Neuronal stem cell (in vitro differentiated cells): Measurements from ENCODE around the gene TAGLN2.

Experiments
- DNase-seq: peaks from one replicate; pipeline ENCODE4 v3.0.0-alpha.2; 2013; ENCODE audit warnings: low spot score
- H2AFZ ChIP-seq: one replicate; pipeline ENCODE4 v1.6.1; 2013; ENCODE audit warnings: mild to moderate bottlenecking, low read length, inconsistent platforms
- H2AK5ac ChIP-seq: 2 replicates; pipeline ENCODE4 v1.6.1; 2013; ENCODE audit warnings: low read depth, mild to moderate bottlenecking, inconsistent platforms, low read length, moderate library complexity, mixed read lengths
- H2BK120ac ChIP-seq: 2 replicates; pipeline ENCODE4 v1.6.1; 2013; ENCODE audit warnings: low read depth, mild to moderate bottlenecking, inconsistent platforms, low read length, moderate library complexity, mixed read lengths
- H2BK12ac ChIP-seq: one replicate; pipeline ENCODE4 v1.6.1; 2013; ENCODE audit warnings: low read length, inconsistent platforms
- H2BK15ac ChIP-seq: 2 replicates; pipeline ENCODE4 v1.6.1; 2013; ENCODE audit warnings: mild to moderate bottlenecking, low read length, inconsistent platforms, mixed read lengths
- H2BK5ac ChIP-seq: one replicate; pipeline ENCODE4 v1.6.1; 2013; ENCODE audit warnings: inconsistent platforms, mild to moderate bottlenecking, low read length, moderate library complexity
- H3K14ac ChIP-seq: one replicate; pipeline ENCODE4 v1.6.1; 2013; ENCODE audit warnings: low read length, inconsistent platforms
- H3K18ac ChIP-seq: 2 replicates; pipeline ENCODE4 v1.6.1; 2013; ENCODE audit warnings: low read length, inconsistent platforms
- H3K23ac ChIP-seq: 2 replicates; pipeline ENCODE4 v1.6.1; 2013; ENCODE audit warnings: low read depth, mild to moderate bottlenecking, mixed read lengths, low read length, inconsistent platforms; ENCODE audit not compliant: poor library complexity
- H3K27ac ChIP-seq: replicated peaks from 3 replicates; pipeline ENCODE4 v1.5.1; 2013; ENCODE audit warnings: low read length, inconsistent platforms
- H3K27me3 ChIP-seq, 3 experiments: 2 replicates each; pipeline ENCODE4 v1.6.1; 2013; ENCODE audit warnings: low read length in 3 of 3, mild to moderate bottlenecking in 2 of 3, inconsistent platforms in 1 of 3, low read depth in 1 of 3, mixed read lengths in 1 of 3, moderate library complexity in 1 of 3; ENCODE audit not compliant: control insufficient read depth in 3 of 3, insufficient read depth in 3 of 3
- H3K36me3 ChIP-seq, 2 donors: replicated peaks in 1 of 2; 2 replicates each; pipeline ENCODE4 v1.6.1; 2013; ENCODE audit warnings: low read length in 2 of 2; ENCODE audit not compliant: control insufficient read depth in 2 of 2, insufficient read depth in 2 of 2
- H3K4ac ChIP-seq: 2 replicates; pipeline ENCODE4 v1.6.1; 2013; ENCODE audit warnings: inconsistent platforms, mild to moderate bottlenecking, low read length, moderate library complexity
- H3K4me1 ChIP-seq, 2 donors: 1 replicate in 1 of 2; 2 replicates in 1 of 2; pipeline ENCODE4 v1.6.1; 2013; ENCODE audit warnings: low read length in 2 of 2, low read depth in 1 of 2; ENCODE audit not compliant: control insufficient read depth in 2 of 2, insufficient read depth in 1 of 2
- H3K4me2 ChIP-seq: one replicate; pipeline ENCODE4 v1.6.1; 2013; ENCODE audit warnings: mild to moderate bottlenecking, low read length, inconsistent platforms; ENCODE audit not compliant: insufficient read depth, poor library complexity, severe bottlenecking
- H3K4me3 ChIP-seq, 2 donors: 2 replicates each; pipeline ENCODE4 v1.5.1; 2013; ENCODE audit warnings: low read length in 2 of 2, mild to moderate bottlenecking in 2 of 2, inconsistent platforms in 1 of 2, moderate library complexity in 1 of 2
- H3K79me1 ChIP-seq: one replicate; pipeline ENCODE4 v1.6.1; 2013; ENCODE audit warnings: low read depth, mild to moderate bottlenecking, inconsistent platforms, low read length, moderate library complexity
- H3K9ac ChIP-seq: one replicate; pipeline ENCODE4 v1.6.1; 2013; ENCODE audit warnings: mild to moderate bottlenecking, low read depth, low read length, inconsistent platforms; ENCODE audit not compliant: poor library complexity
- H3K9me3 ChIP-seq, 2 donors: replicated peaks in 1 of 2; 2 replicates each; pipeline versions ENCODE3 to v1.6.1; 2013; ENCODE audit warnings: low read length in 2 of 2, mild to moderate bottlenecking in 2 of 2, inconsistent platforms in 1 of 2, low read depth in 1 of 2, mixed read lengths in 1 of 2, moderate library complexity in 1 of 2; ENCODE audit not compliant: control insufficient read depth in 2 of 2, insufficient read depth in 1 of 2
- H4K8ac ChIP-seq: one replicate; pipeline ENCODE4 v1.6.1; 2013; ENCODE audit warnings: low read depth, mild to moderate bottlenecking, inconsistent platforms, low read length, moderate library complexity
- H4K91ac ChIP-seq: one replicate; pipeline ENCODE4 v1.6.1; 2013; ENCODE audit warnings: low read length, low read depth, mild to moderate bottlenecking, inconsistent platforms; ENCODE audit not compliant: poor library complexity
- WGBS, 2 donors: extraction: QIAGEN DNeasy Blood & Tissue Kit; methylation state at CpG; one replicate each; pipeline ENCODE4 v1.1.7; 2013; ENCODE audit warnings: missing lambda C conversion rate in 2 of 2, mixed read lengths in 1 of 2; ENCODE audit not compliant: insufficient read length in 2 of 2, insufficient replicate concordance in 1 of 2; ENCODE audit errors: extremely low coverage in 2 of 2; 5-methylcytosine and 5-hydroxymethylcytosine counted together

TAGLN2 gene

DNA sequence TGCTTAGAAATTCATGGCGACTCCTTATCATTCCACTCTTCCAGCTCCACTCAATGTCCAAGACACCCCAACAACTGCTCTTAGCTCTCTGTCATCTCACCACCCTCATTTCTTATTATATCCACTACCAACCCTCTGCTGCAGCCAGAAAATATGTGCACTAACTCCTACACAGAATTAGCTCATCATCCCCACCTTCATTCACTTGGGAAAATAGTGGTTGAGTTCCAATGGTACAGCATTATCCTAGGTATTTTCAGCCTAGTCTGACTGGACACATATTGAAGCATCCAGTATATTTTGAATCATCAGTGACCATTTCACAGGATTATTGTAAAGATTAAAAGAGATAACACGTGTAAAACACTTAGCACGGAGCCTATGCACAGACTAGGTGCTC is 46.2 kb downstream of the TAGLN2 start:
- Histone ChIP-seq H2AFZ (no peak overlapping the region), H2BK15ac (no peak overlapping the region), H2BK12ac (no peak overlapping the region), H3K23ac (no peak overlapping the region), H3K4me3 (no peak overlapping the region), H3K27me3 (peaks cover 0 to 38% (median 0%) of the 10 kb centered on the region in 3 experiments), H3K4me2 (no peak overlapping the region), H3K79me1 (no peaks in the 10 kb centered on the region), H4K91ac (no peak overlapping the region), H3K18ac (no peak overlapping the region), H3K4me1 (no peaks in the 10 kb centered on the region), H2BK5ac (no peak overlapping the region), H4K8ac (no peak overlapping the region), H3K27ac (no peak overlapping the region), H2BK120ac (no peak overlapping the region), H3K14ac (no peak overlapping the region), H3K4ac (no peak overlapping the region), H3K9ac (no peak overlapping the region), H2AK5ac (no peak overlapping the region), H3K36me3 (no peaks in the 10 kb centered on the region), H3K9me3 (no peaks in the 10 kb centered on the region)
- DNase-seq: no peak
- no CpG with 5 or more reads among the region's 3 CpGs for WGBS, 2 donors

DNA sequence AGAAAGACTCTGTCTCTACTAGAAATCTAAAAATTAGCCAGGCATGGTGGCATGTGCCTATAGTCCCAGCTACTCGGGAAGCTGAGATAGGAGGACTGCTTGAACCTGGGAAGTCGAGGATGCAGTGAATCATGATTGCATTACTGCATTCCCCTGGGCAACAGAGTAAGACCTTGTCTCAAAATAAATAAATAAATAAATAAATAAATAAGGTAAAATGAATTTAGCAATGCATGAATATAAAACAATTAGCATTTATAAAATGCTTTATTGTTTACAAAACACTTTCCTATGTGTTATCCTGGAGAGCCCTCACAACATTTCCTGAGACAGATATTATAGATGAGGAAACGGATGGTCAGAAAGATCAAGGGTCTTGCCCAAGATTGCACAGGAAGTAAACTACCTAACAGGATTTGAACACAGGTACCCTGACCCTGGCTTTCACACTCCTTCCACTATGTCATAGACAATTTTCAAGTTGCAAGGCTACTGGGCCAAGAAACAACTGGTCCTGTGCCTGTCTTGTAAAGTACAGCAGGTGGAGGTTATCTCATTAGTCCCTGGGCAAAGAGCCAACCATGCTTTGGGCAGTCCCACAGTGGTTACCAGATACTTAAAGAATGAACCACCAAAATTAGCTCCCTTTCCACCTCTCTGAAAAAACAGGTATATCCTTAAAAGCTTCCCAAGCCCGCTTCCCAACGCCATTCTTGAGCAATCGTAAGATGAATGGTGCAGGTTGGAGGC is 47.4 kb downstream of the TAGLN2 start:
- Histone ChIP-seq H2BK15ac (no peak overlapping the region), H4K91ac (no peak overlapping the region), H3K79me1 (no peaks in the 10 kb centered on the region), H3K4me2 (no peak overlapping the region), H3K9ac (no peak overlapping the region), H2AFZ (no peak overlapping the region), H2BK5ac (no peak overlapping the region), H2BK120ac (no peak overlapping the region), H3K4me3 (no peak overlapping the region), H4K8ac (no peak overlapping the region), H3K4me1 (no peaks in the 10 kb centered on the region), H3K9me3 (no peaks in the 10 kb centered on the region), H3K27ac (no peak overlapping the region), H2BK12ac (no peak overlapping the region), H2AK5ac (no peak overlapping the region), H3K4ac (no peak overlapping the region), H3K14ac (no peak overlapping the region), H3K27me3 (peaks cover 0 to 38% (median 0%) of the 10 kb centered on the region in 3 experiments), H3K18ac (no peak overlapping the region), H3K23ac (no peak overlapping the region), H3K36me3 (no peaks in the 10 kb centered on the region)
- WGBS, 2 donors: no CpG with 5 or more reads among the region's 6 CpGs
- no peak for DNase-seq

GRCh38 chr1:159873530-159874143 is 51.7 kb downstream of the TAGLN2 start:
- H3K79me1 ChIP-seq: no peaks in the 10 kb centered on the region
- H3K4me1 ChIP-seq: peaks cover 0 to 2% of the 10 kb centered on the region in 2 donors
- H3K23ac ChIP-seq: no peak overlapping the region
- no peak overlapping the region for H3K9ac ChIP-seq
- H3K4me3 ChIP-seq: no peak overlapping the region
- DNase-seq: no peak
- H3K4ac ChIP-seq: no peak overlapping the region
- no peak overlapping the region for H3K27ac ChIP-seq
- H3K14ac ChIP-seq: no peak overlapping the region
- no peak overlapping the region for H2BK120ac ChIP-seq
- H2BK15ac ChIP-seq: no peak overlapping the region
- H3K9me3 ChIP-seq: no peaks in the 10 kb centered on the region
- H4K91ac ChIP-seq: no peak overlapping the region
- peaks cover 0 to 46% (median 0%) of the 10 kb centered on the region in 3 experiments for H3K27me3 ChIP-seq
- no peak overlapping the region for H3K18ac ChIP-seq
- no peak overlapping the region for H2AFZ ChIP-seq
- H2BK12ac ChIP-seq: no peak overlapping the region
- H4K8ac ChIP-seq: no peak overlapping the region
- no CpG with 5 or more reads among the region's 4 CpGs for WGBS, 2 donors
- no peak overlapping the region for H3K4me2 ChIP-seq
- no peaks in the 10 kb centered on the region for H3K36me3 ChIP-seq
- no peak overlapping the region for H2BK5ac ChIP-seq
- no peak overlapping the region for H2AK5ac ChIP-seq

- Histone ChIP-seq H2AK5ac (no peak overlapping the region), H4K91ac (no peak overlapping the region), H2BK15ac (no peak overlapping the region), H3K18ac (peak overlapping the region; percentile 32), H4K8ac (no peak overlapping the region), H3K4me1 (peaks cover 0 to 2% of the 10 kb centered on the region in 2 donors), H3K9me3 (no peaks in the 10 kb centered on the region), H3K4me3 (no peak overlapping the region), H2BK120ac (no peak overlapping the region), H3K79me1 (no peaks in the 10 kb centered on the region), H3K4me2 (no peak overlapping the region), H3K27ac (no peak overlapping the region), H3K27me3 (peaks cover 0 to 48% (median 0%) of the 10 kb centered on the region in 3 experiments), H2BK12ac (no peak overlapping the region), H3K9ac (no peak overlapping the region), H2AFZ (no peak overlapping the region), H2BK5ac (no peak overlapping the region), H3K4ac (no peak overlapping the region), H3K23ac (peak overlapping the region; percentile 17), H3K14ac (no peak overlapping the region), H3K36me3 (no peaks in the 10 kb centered on the region)
- no CpG with 5 or more reads among the region's 15 CpGs for WGBS, 2 donors
- no peak for DNase-seq
Observed at GRCh38 chr1:159872891-159873290, 52.4 kb downstream of the TAGLN2 start.
